Measurements from ENCODE around the gene DAW1.
"Not testable (repeated sequence)": the region's sequence is repeated elsewhere in the genome, so short reads cannot be mapped to it uniquely, and the experiment has no call there.

The DAW1 gene

DNA sequence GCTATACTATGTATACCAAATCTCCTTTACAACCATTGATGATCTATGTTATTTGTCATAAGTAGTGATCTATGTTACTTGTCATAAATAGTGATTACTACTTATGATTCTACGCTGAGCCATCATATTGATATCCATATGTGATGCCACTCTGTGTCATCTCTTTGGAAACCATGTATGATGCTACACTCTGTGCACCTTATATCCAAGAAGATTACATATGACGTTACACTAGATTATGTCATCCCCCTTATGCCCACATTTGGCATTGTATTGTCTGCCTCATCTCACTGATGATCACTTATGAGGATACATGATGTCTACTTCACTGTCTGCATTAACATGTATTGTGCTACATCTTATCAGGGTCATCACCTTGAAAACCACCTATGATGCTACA is 42.9 kb downstream of the DAW1 start:
- no peak for DNase-seq (ENCODE audit: low spot score)

DNA sequence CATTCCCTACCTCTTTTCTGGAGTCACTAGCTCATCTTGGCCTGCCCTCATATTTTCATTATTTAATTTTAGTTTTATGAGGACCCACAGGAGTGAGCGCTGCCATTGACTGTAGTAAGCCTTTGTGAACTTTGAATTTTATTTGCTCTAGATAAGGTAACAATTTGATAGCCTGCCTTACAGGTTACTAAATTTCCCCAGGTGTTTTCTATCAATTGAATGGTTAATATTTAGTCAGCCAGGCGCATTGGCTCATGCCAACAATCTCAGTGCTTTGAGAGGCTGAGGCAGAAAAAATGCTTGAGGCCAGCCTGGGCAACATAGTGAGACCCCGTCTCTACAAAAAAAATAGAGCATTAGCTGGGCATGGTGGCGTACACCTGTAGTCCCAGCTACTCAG is 50.2 kb downstream of the DAW1 start:
- no peak for DNase-seq (ENCODE audit: low spot score)

DNA sequence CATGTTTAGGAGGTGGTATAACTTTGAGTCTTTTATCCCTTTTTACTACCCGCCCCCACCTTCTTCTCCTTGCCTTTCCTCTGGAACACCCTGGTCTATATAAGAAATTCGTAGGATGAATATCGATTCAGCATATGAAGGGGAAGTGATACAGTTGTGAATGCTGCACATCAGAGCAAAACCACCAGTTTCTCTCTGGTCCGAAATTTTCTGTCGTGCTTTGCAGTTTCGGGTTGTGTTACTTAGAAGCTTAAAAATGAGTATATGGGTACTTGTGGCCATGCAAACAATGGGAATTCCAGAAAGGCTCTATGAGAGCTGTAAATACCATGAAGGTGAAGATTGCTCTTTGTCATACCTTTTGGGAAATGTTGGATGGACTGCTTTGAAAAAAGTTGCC is 60.6 kb downstream of the DAW1 start:
- no peak for DNase-seq (ENCODE audit: low spot score)

DNA sequence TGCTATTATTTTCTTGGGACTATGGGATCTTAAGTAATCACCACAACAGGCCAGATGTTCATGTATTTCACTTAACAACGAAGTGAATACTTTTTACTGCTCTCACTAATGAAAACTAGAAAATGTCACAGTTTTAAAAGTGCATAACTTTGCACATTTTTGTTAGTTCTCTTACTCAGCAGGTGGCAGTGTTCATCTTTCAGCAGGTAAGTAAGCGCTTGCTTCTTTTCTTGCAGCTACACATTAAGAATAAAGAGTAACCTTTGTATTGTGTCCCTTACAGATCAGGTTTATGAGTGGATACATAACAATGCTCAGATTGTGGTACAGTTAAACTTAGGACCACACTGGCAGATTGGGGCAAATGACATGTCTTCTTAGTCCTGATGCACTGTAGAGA is 61.0 kb downstream of the DAW1 start:
- no peak for DNase-seq (ENCODE audit: low spot score)

DNA sequence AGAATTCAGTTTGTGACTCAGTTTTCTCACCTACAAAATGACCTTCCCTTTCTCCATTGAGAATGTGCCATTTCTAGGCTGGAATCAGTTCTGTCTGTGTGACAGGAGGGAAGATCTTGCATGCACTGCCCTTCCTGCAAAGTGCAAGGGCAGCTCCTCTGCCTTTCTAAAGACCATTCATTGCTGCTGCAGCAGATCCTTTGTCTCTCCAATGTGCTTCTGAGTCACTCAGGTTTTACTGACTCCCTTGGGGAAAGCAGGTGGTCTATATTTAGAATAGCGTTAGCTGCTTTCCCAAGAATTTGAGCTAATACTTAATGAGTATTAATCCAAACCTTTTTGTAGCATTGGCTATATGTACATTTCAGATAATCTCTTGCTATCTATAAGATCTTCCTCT is 62.5 kb downstream of the DAW1 start:
- DNase-seq (ENCODE audit: low spot score), result no peak

DNA sequence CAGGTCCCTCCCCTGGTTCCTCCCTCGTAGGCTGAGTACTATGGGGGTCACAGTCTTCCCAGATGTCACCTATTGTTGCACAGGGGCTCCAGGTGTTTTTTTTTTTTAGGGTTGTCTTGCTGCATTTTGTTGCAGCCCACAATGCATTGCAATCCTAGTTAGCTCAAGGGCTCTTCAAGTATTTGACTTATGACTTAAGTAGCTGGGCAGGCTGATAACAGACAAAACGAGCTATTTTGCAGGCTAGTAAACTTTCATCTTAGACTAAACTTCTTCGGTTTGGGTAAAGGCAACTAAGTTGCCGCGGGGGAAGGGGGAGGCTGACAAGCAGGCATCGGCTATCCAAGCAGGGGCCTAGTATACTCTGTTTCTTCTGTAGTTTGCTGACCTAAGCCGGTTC is 64.8 kb downstream of the DAW1 start:
- DNase-seq (ENCODE audit: low spot score), result not testable (repeated sequence)

DNA sequence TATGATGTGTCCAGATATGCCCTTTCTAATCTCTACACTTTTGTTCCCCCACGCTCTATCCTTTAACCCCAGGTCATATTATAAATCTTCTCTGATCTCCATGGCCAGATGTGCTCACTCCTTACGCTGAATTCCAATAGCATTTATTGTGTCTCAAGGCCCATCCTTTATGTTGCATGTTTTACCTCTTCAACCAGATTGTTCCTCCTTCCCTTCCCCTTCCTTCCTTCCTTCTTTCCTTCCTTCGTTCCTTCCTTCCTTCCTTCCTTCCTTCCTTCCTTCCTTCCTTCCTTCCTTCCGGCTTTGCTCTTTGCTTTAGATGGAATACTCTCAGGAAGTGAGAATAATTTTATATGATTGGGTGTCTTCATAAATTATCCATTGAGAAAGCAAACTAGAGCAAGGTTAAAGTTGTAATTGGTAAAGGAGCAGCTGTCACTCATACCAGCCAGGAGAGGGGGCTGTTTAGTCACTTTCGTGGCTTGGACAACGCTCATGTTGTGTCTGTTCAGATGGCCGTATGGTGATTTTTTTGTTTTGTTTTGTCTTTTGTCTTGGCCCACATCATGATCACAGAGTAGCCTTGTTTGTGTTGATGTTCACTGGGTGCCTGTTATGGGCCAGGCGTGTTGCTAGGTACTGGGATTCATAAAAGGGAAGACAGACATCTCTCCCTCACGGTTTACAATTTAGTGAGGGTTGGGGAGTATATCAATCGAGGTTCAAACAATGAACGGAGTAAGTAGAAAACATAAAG is 68.0 kb downstream of the DAW1 start:
- DNase-seq (ENCODE audit: low spot score), result peak; percentile 18

DNA sequence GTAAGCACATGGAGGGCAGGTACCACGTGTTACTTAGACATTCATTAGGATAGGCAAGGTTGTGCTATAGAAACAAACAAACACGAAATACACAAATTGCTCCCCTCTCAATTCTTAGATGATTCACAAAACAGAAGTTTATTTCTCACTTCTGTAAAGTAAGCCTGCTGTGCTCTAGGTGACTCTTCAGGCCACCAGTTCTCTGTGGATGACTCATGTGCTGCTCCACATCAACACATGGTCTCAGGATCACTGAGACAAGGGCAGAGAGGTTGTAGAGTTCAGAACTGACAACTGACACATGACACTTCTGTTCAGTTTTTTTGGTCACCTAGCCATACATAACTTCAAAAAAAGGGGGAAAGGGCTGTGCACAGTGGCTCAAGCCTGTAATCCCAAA is 70.6 kb downstream of the DAW1 start:
- no peak for DNase-seq (ENCODE audit: low spot score)

DNA sequence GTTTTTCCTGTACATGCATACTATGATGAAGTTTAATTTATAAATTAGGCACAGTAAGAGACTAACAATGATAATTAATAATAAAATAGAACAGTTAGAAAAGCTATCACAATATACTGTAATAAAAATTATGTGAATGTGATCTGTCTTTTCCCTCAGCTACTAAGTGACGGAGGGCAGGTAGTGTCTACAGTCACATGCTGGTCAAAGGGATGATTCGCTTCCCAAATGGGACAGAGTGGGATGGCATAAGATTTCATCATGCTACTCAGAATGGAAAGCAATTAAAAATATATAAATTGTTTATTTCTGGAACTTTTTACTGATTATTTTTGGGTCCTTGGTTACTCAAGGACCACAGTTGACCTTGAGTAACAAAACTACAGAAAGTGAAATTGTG is 71.5 kb downstream of the DAW1 start:
- no peak for DNase-seq (ENCODE audit: low spot score)

DNA sequence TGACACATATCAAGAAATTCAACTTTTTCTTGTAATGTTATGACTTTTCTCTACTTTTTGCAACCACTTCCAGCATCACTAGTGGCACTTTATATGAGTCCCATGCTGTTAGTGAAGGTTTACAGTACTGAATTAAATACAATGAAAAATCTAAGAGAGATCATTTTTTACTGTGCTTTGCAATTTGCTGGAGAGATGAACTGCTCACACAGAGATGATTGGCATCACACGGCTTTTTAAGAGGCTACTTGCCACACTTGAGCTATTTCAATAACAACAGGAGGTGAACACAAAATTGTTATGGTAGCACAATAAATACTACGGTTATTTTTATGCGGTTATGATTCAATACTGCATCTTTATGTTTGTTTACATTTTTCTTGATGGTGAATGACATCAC is 88.9 kb downstream of the DAW1 start:
- DNase-seq (ENCODE audit: low spot score), result no peak

DNA sequence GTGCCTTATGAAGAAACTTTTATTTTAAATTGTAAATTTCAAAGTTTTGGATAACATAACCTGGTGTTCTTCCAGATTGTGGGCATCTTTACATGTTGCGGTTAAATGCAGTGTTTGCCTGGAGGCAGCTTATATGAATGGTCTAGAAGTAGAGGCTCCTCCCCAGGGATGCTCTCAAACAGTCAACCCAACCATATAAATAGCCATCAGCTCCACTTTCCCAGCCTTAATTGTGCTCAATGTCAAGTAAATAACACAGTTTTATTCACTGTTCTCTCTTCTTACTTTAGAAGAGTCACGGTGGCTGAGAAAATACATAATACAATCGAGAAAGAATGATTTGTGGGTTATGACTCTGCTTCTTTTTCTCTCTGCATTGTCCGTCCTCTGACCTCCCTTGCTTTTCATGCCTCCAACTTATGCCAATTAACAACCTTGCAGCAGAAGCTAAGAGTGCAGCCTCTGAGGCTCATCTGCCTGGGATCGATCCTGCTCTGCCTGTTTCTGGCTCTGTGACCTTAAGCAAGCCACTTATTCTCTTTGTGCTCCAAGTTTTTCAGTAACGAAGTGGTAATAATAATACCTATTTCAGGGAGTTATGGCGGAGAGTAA is 100.3 kb downstream of the DAW1 start:
- DNase-seq (ENCODE audit: low spot score), result no peak

DNA sequence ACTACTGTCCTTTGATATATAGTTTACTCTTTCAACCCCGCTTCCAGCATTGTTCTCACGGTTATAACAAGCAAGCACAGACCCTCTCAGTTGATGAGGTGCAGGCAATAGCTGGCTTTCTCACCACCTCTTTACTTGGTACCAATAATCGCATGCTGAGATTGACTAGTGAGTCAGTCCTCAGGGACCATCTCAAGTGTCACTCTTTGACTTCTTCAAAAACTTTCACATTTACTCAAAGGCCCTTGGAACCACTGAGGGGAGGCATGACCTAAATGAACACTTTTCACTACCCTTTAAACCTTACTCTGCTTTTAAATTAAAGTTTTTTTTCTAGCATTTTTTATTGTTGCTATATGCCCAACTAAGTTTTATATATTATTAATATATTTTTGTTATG is 101.8 kb downstream of the DAW1 start:
- DNase-seq (ENCODE audit: low spot score), result no peak

Measured in LoVo (cell line).